IPS-20b (cell line): Measurements from ENCODE around the gene ALDH7A1.

ENCODE experiments used
- H3K27ac ChIP-seq: one replicate; pipeline ENCODE4 v1.5.1; 2013; ENCODE audit warnings: low read length
- H3K27me3 ChIP-seq: 2 replicates; pipeline ENCODE4 v1.6.1; 2013; ENCODE audit warnings: mild to moderate bottlenecking, low read length, inconsistent platforms; ENCODE audit not compliant: insufficient read depth
- H3K36me3 ChIP-seq: 2 replicates; pipeline ENCODE4 v1.6.1; 2013; ENCODE audit warnings: low read depth, mild to moderate bottlenecking, inconsistent platforms, low read length, moderate library complexity; ENCODE audit not compliant: insufficient read depth
- H3K4me1 ChIP-seq: 2 replicates; pipeline ENCODE4 v1.6.1; 2013; ENCODE audit warnings: mild to moderate bottlenecking, control low read depth, inconsistent platforms, low read length, moderate library complexity; ENCODE audit not compliant: insufficient read depth
- H3K4me3 ChIP-seq: 2 replicates; pipeline ENCODE4 v1.5.1; 2013; ENCODE audit warnings: mild to moderate bottlenecking, low read length, inconsistent platforms
- H3K9ac ChIP-seq: 2 replicates; pipeline ENCODE4 v1.6.1; 2013; ENCODE audit warnings: low read depth, mild to moderate bottlenecking, inconsistent platforms, low read length, moderate library complexity
- H3K9me3 ChIP-seq: 2 replicates; pipeline ENCODE4 v1.6.1; 2013; ENCODE audit warnings: mild to moderate bottlenecking, low read depth, low read length, inconsistent platforms; ENCODE audit not compliant: insufficient read depth

Gene ALDH7A1

GRCh38 chr5:126514558-126515141, 80.4 kb downstream of the ALDH7A1 start:
- no peaks in the 10 kb centered on the region for H3K27me3 ChIP-seq
- H3K4me3 ChIP-seq = no peak overlapping the region
- H3K4me1 ChIP-seq = no peaks in the 10 kb centered on the region
- no peaks in the 10 kb centered on the region for H3K36me3 ChIP-seq
- H3K27ac ChIP-seq = no peak overlapping the region
- no peak overlapping the region for H3K9ac ChIP-seq
- H3K9me3 ChIP-seq = no peaks in the 10 kb centered on the region

DNA sequence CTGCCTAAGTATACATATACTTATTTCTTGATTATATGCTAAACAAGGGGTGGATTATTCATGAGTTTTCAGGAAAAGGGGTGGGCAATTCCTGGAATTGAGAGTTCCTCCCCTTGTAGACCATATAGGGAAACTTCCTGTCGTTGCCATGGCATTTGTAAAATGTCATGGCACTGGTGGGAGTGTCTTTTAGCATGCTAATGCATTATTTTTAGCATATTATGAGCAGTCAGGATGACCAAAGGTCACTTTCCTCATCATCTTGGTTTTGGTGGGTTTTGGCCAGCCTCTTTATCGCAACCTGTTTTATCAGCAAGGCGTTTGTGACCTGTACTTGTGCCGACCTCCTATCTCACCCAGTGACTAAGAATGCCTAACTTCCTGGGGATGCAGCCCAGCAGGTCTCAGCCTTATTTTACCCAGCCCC, 80.9 kb downstream of the ALDH7A1 start:
- Histone ChIP-seq H3K36me3 (no peaks in the 10 kb centered on the region), H3K27me3 (no peaks in the 10 kb centered on the region), H3K4me1 (no peaks in the 10 kb centered on the region), H3K4me3 (no peak overlapping the region), H3K9me3 (no peaks in the 10 kb centered on the region), H3K9ac (no peak overlapping the region), H3K27ac (no peak overlapping the region)

DNA sequence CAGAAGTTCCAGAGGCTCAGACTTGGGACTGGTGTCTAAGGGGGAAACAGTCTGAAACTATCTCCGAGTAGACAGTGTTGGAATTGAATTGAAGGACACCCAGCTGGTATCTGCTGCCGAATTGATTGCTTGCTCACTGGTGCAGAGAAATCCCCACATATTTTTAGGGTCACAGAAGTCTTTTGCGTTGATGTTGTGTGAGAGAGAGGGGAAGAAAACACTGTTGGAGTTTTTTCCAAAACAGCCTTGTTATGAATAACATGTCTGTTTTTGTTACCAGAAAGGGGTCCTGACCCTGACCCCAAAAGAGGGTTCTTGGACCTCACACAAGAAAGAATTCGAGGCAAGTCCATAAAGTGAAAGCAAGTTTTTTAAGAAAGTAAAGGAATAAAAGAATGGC, 81.3 kb downstream of the ALDH7A1 start:
- H3K27ac ChIP-seq = no peak overlapping the region

DNA sequence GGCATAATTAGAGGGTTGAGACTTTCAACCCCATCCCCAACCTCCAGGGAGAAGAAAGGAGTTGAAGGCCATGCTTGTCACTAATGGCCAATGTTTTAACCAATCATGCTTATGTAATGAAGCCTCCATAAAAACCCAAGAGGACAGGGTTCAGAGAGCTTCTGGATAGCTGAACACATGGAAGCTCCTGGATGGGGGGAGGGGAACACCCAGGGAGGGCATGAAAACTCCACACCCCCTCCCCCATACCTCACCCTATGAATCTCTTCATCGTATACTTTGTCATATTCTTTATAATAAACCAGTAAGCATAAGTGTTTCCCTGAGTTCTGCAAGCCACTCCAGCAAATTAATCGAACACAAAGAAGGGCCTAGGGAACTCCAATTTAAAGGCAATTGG, 81.7 kb downstream of the ALDH7A1 start:
- no peak overlapping the region for H3K4me3 ChIP-seq
- no peaks in the 10 kb centered on the region for H3K9me3 ChIP-seq
- H3K9ac ChIP-seq = no peak overlapping the region
- no peak overlapping the region for H3K27ac ChIP-seq
- H3K4me1 ChIP-seq = no peaks in the 10 kb centered on the region
- no peaks in the 10 kb centered on the region for H3K27me3 ChIP-seq
- H3K36me3 ChIP-seq = no peaks in the 10 kb centered on the region

More for the DNA sequence above, 81.3 kb downstream of the ALDH7A1 start:
- Histone ChIP-seq H3K36me3 (no peaks in the 10 kb centered on the region), H3K9ac (no peak overlapping the region), H3K4me3 (no peak overlapping the region), H3K4me1 (no peaks in the 10 kb centered on the region), H3K9me3 (no peaks in the 10 kb centered on the region), H3K27me3 (no peaks in the 10 kb centered on the region)

- no peaks in the 10 kb centered on the region for H3K36me3 ChIP-seq
- H3K9ac ChIP-seq = no peak overlapping the region
- no peaks in the 10 kb centered on the region for H3K4me1 ChIP-seq
- no peaks in the 10 kb centered on the region for H3K9me3 ChIP-seq
- no peak overlapping the region for H3K27ac ChIP-seq
- H3K27me3 ChIP-seq = no peaks in the 10 kb centered on the region
- no peak overlapping the region for H3K4me3 ChIP-seq
Measured at GRCh38 chr5:126512451-126512850, 82.6 kb downstream of the ALDH7A1 start.

GRCh38 chr5:126511961-126512360, 83.1 kb downstream of the ALDH7A1 start:
- Histone ChIP-seq H3K27me3 (no peaks in the 10 kb centered on the region), H3K4me1 (no peaks in the 10 kb centered on the region), H3K9ac (no peak overlapping the region), H3K4me3 (no peak overlapping the region), H3K36me3 (no peaks in the 10 kb centered on the region), H3K27ac (no peak overlapping the region), H3K9me3 (no peaks in the 10 kb centered on the region)

- no peaks in the 10 kb centered on the region for H3K4me1 ChIP-seq
- H3K9me3 ChIP-seq = no peaks in the 10 kb centered on the region
- H3K4me3 ChIP-seq = no peak overlapping the region
- H3K27me3 ChIP-seq = no peaks in the 10 kb centered on the region
- no peak overlapping the region for H3K9ac ChIP-seq
- H3K27ac ChIP-seq = no peak overlapping the region
- no peaks in the 10 kb centered on the region for H3K36me3 ChIP-seq
Measured at GRCh38 chr5:126509339-126509738, 85.7 kb downstream of the ALDH7A1 start.

DNA sequence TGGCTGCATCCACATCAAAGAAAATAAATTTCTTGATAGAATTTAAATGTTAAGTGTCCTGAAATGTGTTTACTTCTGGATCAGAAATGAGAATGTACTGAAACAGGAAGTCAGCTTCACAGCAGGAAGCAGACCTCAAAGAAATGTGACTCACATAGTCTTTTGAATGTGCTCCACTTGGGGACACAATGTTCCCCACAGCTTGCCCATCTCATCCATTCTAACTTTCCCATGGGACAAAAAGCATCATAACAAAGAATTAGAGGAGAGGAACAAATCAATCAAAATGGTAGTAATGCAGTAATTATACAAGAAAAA, 86.1 kb downstream of the ALDH7A1 start:
- Histone ChIP-seq H3K4me1 (no peaks in the 10 kb centered on the region), H3K9ac (no peak overlapping the region), H3K9me3 (no peaks in the 10 kb centered on the region), H3K4me3 (no peak overlapping the region), H3K36me3 (no peaks in the 10 kb centered on the region), H3K27me3 (no peaks in the 10 kb centered on the region), H3K27ac (no peak overlapping the region)

GRCh38 chr5:126508251-126508961, 86.6 kb downstream of the ALDH7A1 start:
- H3K27ac ChIP-seq = no peak overlapping the region
- no peaks in the 10 kb centered on the region; the same call in 1 of the 2 replicates for H3K4me1 ChIP-seq
- no peak overlapping the region for H3K4me3 ChIP-seq
- no peak overlapping the region for H3K9ac ChIP-seq
- no peaks in the 10 kb centered on the region for H3K36me3 ChIP-seq
- H3K9me3 ChIP-seq = no peaks in the 10 kb centered on the region
- H3K27me3 ChIP-seq = no peaks in the 10 kb centered on the region

- Histone ChIP-seq H3K27me3 (no peaks in the 10 kb centered on the region), H3K27ac (no peak overlapping the region), H3K36me3 (no peaks in the 10 kb centered on the region), H3K9me3 (no peaks in the 10 kb centered on the region), H3K4me1 (no peaks in the 10 kb centered on the region; the same call in 1 of the 2 replicates), H3K9ac (no peak overlapping the region), H3K4me3 (no peak overlapping the region)
Measured at GRCh38 chr5:126506079-126506478, 88.9 kb downstream of the ALDH7A1 start.

DNA sequence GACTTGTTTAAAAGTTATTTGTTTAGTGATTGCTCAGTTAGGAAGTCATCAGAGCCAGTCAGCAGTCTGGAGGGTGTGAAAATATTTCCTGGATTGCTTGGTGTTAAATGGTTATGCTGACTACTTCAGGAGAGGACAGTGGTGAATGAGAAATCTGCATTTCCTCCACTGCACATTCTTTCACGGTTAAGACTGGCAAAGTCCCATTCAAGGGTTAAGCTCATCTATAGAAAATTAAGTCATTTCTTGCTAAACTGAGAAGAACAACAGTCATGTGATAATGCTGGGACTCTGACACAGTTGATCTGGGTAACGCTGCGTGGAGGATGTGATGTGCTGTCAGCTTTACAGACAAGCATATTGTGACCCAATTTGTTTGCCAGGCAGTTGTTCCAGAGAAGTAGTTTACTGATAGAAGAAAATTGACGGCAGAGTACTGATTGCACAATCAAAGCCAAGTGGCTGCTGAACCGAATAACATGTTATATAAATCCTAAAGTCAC, 91.4 kb downstream of the ALDH7A1 start:
- H3K36me3 ChIP-seq = no peaks in the 10 kb centered on the region
- no peak overlapping the region for H3K9ac ChIP-seq
- H3K27me3 ChIP-seq = no peaks in the 10 kb centered on the region
- H3K9me3 ChIP-seq = no peaks in the 10 kb centered on the region
- H3K27ac ChIP-seq = no peak overlapping the region
- H3K4me3 ChIP-seq = no peak overlapping the region
- H3K4me1 ChIP-seq = no peaks in the 10 kb centered on the region; the same call in 1 of the 2 replicates

DNA sequence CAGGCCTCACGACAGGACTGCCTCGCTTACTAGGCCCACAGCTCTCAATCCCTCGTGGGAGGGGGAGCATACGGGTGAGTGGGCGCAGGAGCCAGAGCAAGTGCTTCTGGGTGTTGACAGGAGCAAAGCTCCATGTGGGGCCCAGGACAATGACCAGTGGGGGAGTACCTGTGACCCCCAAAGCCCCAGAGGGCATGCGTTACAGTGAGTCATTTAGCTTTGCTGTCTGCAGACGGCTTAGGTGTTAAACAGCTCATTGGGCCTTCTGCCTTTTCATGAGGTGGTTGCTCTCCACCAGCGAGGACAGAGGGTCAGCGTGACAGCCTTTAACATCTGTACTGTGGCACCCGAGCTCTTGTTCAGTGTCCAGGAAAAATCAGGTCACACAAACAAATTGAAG, 93.6 kb downstream of the ALDH7A1 start:
- H3K4me3 ChIP-seq = no peak overlapping the region
- no peaks in the 10 kb centered on the region; the same call in 1 of the 2 replicates for H3K4me1 ChIP-seq
- no peak overlapping the region for H3K9ac ChIP-seq
- H3K36me3 ChIP-seq = no peaks in the 10 kb centered on the region
- no peaks in the 10 kb centered on the region for H3K27me3 ChIP-seq
- H3K9me3 ChIP-seq = no peaks in the 10 kb centered on the region
- H3K27ac ChIP-seq = no peak overlapping the region
